Sigmoid colon (tissue), 7 donors: ENCODE results near the gene CDK6. TPM values are rescaled to one million over a fixed set of nuclear protein-coding genes. Genes with fewer than 3 reads are reported as not detected.

Source experiments
- DNase-seq: peaks from one replicate; pipeline ENCODE4 v3.0.0-alpha.2; 2019
- H3K27ac ChIP-seq, 4 donors: fragments of 200-600 bp; sonication (generic); one replicate each; pipeline ENCODE4 v1.5.1; 2016 to 2019; ENCODE audit warnings: mild to moderate bottlenecking in 1 of 4
- H3K27me3 ChIP-seq, 3 donors: fragments of 200-600 bp; sonication (generic); one replicate each; pipeline ENCODE4 v1.5.1; 2019; ENCODE audit warnings: mild to moderate bottlenecking in 1 of 3
- H3K36me3 ChIP-seq, 4 donors: fragments of 200-600 bp; sonication (generic); one replicate each; pipeline ENCODE4 v1.5.1; 2016 to 2019
- H3K4me1 ChIP-seq, 4 donors: fragments of 200-600 bp; sonication (generic); one replicate each; pipeline ENCODE4 v1.5.1; 2017 to 2019
- H3K4me3 ChIP-seq, 4 donors: fragments of 200-600 bp; sonication (generic); one replicate each; pipeline ENCODE4 v1.5.1; 2017 to 2019; ENCODE audit warnings: mild to moderate bottlenecking in 2 of 4, moderate library complexity in 1 of 4
- H3K9me3 ChIP-seq, 4 donors: fragments of 200-600 bp in 3 of 4; sonication (generic) in 3 of 4; one replicate each; pipeline versions ENCODE4 v1.5.1 to v1.6.1; 2013 to 2019
- CTCF ChIP-seq, 4 experiments: fragments of 450-650 bp in 3 of 4; fragments of 200-600 bp in 1 of 4; IDR thresholded peaks; one replicate each; pipeline ENCODE4 v1.5.1; 2016 to 2019; ENCODE audit warnings: antibody characterized with exemption in 4 of 4, mild to moderate bottlenecking in 3 of 4, moderate library complexity in 2 of 4
- EP300 ChIP-seq, 4 donors: sonication (generic); formaldehyde crosslinking; IDR thresholded peaks; one replicate each; pipeline ENCODE4 v1.6.1; 2017; ENCODE audit warnings: antibody characterized with exemption in 4 of 4
- POLR2A ChIP-seq, 2 donors: fragments of 450-650 bp; IDR thresholded peaks; one replicate each; pipeline ENCODE4 v1.6.1; 2016; ENCODE audit warnings: antibody characterized with exemption in 2 of 2, mild to moderate bottlenecking in 2 of 2, moderate library complexity in 2 of 2
- POLR2AphosphoS5 ChIP-seq, 4 donors: sonication (generic); formaldehyde crosslinking; IDR thresholded peaks; one replicate each; pipeline ENCODE4 v1.6.1; 2017; ENCODE audit warnings: antibody characterized with exemption in 4 of 4
- WGBS, 2 donors: extraction: QIAGEN DNeasy Blood & Tissue Kit; methylation state at CpG; one replicate each; pipeline ENCODE4 v1.1.7; 2013; 5-methylcytosine and 5-hydroxymethylcytosine counted together
- intact Hi-C: fragments of 100-400 bp; cut with DNase I; formaldehyde crosslinking; loops from one replicate; pipeline ENCODE4 v1.15.1; 2023
- polyA plus RNA-seq, 3 donors: library from polyadenylated mRNA; stranded (reverse); fragments of 200-250 nt; gene quantifications; one replicate each; pipeline ENCODE4 v1.2.3, GENCODE V29; 2013
- total RNA-seq, 4 donors: library from RNA; depleted of rRNA; stranded (reverse); fragments of >200 nt; gene quantifications; one replicate each; pipeline ENCODE4 v1.1.0, GENCODE V29; 2016
- donor health status: healthy with polysubstance abuse.
- donor health status: Bipolar disorder and iron deficiency.
- donor health status: healthy.

The CDK6 gene
- total and polyA plus RNA-seq, 7 donors: 2.4 to 25.8 (median 13.3) TPM

GRCh38 chr7:92880212-92881090 lies 44.1 kb upstream of the CDK6 start:
- H3K27me3 ChIP-seq: no peaks in the 10 kb centered on the region
- TF ChIP-seq CTCF (IDR thresholded peaks at IDR 0.05): peak in 1 of 4 experiments; percentile 33
- no peak for TF ChIP-seq POLR2AphosphoS5 (IDR thresholded peaks at IDR 0.05)
- intact Hi-C loops: no loop called here
- WGBS, 2 donors: 95 to 97% methylated on average over 2 of the region's 2 CpGs
- H3K9me3 ChIP-seq: no peaks in the 10 kb centered on the region
- DNase-seq: no peak
- no peak overlapping the region for H3K27ac ChIP-seq
- H3K36me3 ChIP-seq: no peaks in the 10 kb centered on the region
- H3K4me3 ChIP-seq: no peak overlapping the region
- no peaks in the 10 kb centered on the region for H3K4me1 ChIP-seq

DNA sequence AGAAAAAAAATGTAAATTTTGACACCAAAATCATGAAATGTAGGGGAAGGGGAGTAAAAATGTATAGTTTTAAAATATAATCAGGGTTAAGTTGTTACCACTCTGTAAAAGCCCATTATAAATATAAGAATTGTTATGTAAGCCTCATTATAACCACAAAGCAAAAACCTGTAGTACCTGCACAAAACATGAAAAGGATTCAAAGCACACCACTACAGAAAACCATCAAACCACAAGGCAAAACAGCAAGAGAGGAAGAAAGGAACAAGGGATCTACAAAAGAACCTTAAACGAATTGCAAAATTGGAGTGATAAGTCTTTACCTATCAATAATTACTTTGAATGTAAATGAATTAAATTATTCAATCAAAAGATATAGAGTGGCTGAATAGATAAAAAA lies 41.0 kb upstream of the CDK6 start:
- H3K27ac ChIP-seq: no peak overlapping the region
- TF ChIP-seq POLR2AphosphoS5 (IDR thresholded peaks at IDR 0.05) (no peak), CTCF (IDR thresholded peaks at IDR 0.05) (no peak), POLR2A (IDR thresholded peaks at IDR 0.05) (no peak), EP300 (IDR thresholded peaks at IDR 0.05) (no peak)
- intact Hi-C loops: no loop called here
- no peaks in the 10 kb centered on the region for H3K9me3 ChIP-seq
- no peak for DNase-seq
- no peaks in the 10 kb centered on the region for H3K27me3 ChIP-seq
- H3K36me3 ChIP-seq: no peaks in the 10 kb centered on the region
- H3K4me3 ChIP-seq: no peak overlapping the region
- 88 to 89% methylated on average over 1 of the region's 1 CpG for WGBS, 2 donors
- no peaks in the 10 kb centered on the region for H3K4me1 ChIP-seq

DNA sequence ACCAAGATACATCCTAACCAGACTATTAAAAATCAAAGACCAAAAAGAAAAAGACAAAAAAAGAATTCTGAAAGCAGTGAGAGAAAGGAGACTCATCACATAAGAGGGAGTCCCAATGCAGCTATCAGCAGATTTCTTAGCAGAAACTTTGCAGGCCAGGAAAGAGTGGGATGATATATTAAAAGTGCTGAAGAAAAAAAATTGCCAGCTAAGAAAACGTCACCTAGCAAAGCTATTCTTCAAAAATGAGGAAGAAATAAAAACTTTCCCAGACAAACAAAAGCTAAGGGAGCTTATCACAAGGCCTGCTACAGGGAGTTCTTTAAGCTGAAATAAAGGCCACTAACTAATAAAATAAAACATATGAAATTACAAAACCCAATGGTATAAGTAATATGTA lies 40.5 kb upstream of the CDK6 start:
- 57 to 60% methylated on average over 1 of the region's 1 CpG for WGBS, 2 donors
- H3K27ac ChIP-seq: no peak overlapping the region
- no peak for DNase-seq
- no peaks in the 10 kb centered on the region for H3K36me3 ChIP-seq
- no peaks in the 10 kb centered on the region for H3K4me1 ChIP-seq
- no peak overlapping the region for H3K4me3 ChIP-seq
- TF ChIP-seq CTCF (IDR thresholded peaks at IDR 0.05) (no peak), POLR2AphosphoS5 (IDR thresholded peaks at IDR 0.05) (no peak), EP300 (IDR thresholded peaks at IDR 0.05) (no peak), POLR2A (IDR thresholded peaks at IDR 0.05) (no peak)
- H3K27me3 ChIP-seq: no peaks in the 10 kb centered on the region
- H3K9me3 ChIP-seq: no peaks in the 10 kb centered on the region
- intact Hi-C loops: no loop called here

DNA sequence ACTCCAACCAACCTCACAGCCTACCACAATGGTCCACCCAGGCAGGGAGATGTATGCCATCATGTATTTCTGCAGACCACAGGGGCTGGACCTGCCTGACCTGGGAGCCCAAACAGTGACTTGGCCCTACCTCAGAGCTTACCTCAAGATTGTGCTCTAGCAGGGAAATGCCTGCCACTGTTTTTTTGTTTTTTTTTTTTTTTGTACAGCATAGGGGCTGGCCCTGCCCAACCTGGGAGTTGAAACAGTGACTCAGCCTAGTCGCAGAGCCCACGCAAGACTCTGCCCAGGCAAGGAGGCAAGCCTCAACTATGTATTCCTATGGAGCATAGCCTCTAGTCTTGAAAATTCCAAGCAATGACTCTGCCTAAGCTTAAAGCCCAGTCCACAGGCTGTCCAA lies 39.3 kb upstream of the CDK6 start:
- Histone ChIP-seq H3K27ac (no peak overlapping the region), H3K9me3 (no peaks in the 10 kb centered on the region), H3K36me3 (no peaks in the 10 kb centered on the region), H3K4me1 (no peaks in the 10 kb centered on the region), H3K4me3 (no peak overlapping the region), H3K27me3 (no peaks in the 10 kb centered on the region)
- intact Hi-C loops: no loop called here
- TF ChIP-seq POLR2A (IDR thresholded peaks at IDR 0.05) (no peak), CTCF (IDR thresholded peaks at IDR 0.05) (no peak), POLR2AphosphoS5 (IDR thresholded peaks at IDR 0.05) (no peak), EP300 (IDR thresholded peaks at IDR 0.05) (no peak)
- DNase-seq: no peak
- 90 to 95% methylated on average over 2 of the region's 2 CpGs for WGBS, 2 donors

DNA sequence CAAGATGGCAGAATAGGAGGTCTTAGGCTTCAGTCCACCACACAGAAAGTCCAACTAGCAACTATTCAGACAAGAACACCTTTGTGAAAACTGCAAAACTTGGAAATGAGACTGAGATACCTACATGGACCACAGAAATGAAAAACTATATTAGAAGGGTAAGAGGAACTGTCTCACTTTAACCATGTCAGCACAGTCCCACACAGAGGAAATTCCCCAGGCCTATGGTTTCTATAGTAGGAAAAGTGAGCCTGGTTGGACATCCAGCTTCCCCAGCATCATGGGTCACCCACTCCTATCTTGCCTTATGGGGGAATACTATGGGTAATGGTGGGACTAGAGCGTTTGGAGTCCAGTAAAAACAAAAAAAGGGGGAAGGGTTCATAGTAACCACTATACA lies 38.8 kb upstream of the CDK6 start:
- WGBS, 2 donors: 83 to 91% methylated on average over 1 of the region's 1 CpG
- intact Hi-C loops: no loop called here
- Histone ChIP-seq H3K4me3 (no peak overlapping the region), H3K36me3 (no peaks in the 10 kb centered on the region), H3K27ac (no peak overlapping the region), H3K27me3 (no peaks in the 10 kb centered on the region), H3K4me1 (no peaks in the 10 kb centered on the region), H3K9me3 (no peaks in the 10 kb centered on the region)
- no peak for DNase-seq
- TF ChIP-seq EP300 (IDR thresholded peaks at IDR 0.05) (no peak), POLR2A (IDR thresholded peaks at IDR 0.05) (no peak), CTCF (IDR thresholded peaks at IDR 0.05) (no peak), POLR2AphosphoS5 (IDR thresholded peaks at IDR 0.05) (no peak)
